ENCODE data around the gene ABCB4.

The ABCB4 gene

DNA sequence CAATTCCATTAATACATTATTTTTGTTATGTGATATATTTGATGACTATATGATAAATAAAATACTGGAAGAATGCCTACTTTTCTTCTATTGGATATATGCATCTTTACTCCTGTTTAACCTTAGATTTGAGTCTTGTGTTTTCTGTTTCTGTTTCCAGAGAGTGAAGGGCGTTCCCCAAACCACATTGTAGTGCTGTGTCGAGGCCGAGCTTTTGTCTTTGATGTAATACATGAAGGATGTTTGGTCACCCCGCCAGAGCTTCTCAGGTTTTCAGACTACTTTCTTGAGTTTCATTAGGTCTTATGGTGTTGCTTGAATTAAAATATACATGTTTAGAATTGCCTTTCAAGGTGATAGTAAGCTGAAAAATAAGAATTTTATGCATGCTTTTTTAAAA is 106.3 kb downstream of the ABCB4 start:
- Histone ChIP-seq H3K9me3 (ENCODE audit: insufficient read depth, low read length) (no peaks in the 10 kb centered on the region), H3K9ac (ENCODE audit: insufficient read length, low read depth) (no peak overlapping the region), H3K27me3 (ENCODE audit: insufficient read depth, insufficient read length) (no peaks in the 10 kb centered on the region), H3K36me3 (ENCODE audit: insufficient read depth, insufficient read length, low read length) (no peaks in the 10 kb centered on the region), H3K4me1 (ENCODE audit: insufficient read depth, insufficient read length) (no peaks in the 10 kb centered on the region), H3K4me3 (ENCODE audit: insufficient read length, low read depth) (no peak overlapping the region)
- no peak for DNase-seq (ENCODE audit: low read depth, low spot score)
- TF ChIP-seq ZNF274 (IDR thresholded peaks at IDR 0.05; ENCODE audit: low read depth, low read length) (no peak), SUZ12 (IDR thresholded peaks at IDR 0.05; ENCODE audit: extremely low read depth, insufficient read depth, insufficient read length) (no peak), YY1 (IDR thresholded peaks at IDR 0.05; ENCODE audit: insufficient read depth, insufficient read length) (no peak)

DNA sequence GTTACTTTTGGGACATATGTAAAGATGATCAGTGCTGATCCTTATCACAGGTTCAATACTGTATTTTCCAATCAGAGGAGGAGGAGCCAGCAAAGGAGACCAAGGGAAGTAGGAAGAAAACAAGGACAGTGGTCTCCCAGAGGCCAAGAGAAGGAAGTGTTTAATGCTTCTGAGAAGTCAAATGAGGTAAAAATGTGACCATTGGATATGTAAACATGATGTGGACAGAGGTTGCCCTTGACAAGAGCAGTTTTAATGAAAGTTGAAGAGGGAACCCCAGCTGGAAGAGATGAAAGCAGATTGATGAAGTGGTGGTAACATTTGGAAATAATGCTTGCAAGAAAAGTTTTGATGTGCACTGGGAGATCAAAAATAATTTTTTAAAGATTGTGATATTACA is 111.2 kb downstream of the ABCB4 start:
- H3K4me3 ChIP-seq (ENCODE audit: insufficient read length, low read depth), result no peak overlapping the region
- TF ChIP-seq SUZ12 (IDR thresholded peaks at IDR 0.05; ENCODE audit: extremely low read depth, insufficient read depth, insufficient read length) (no peak), ZNF274 (IDR thresholded peaks at IDR 0.05; ENCODE audit: low read depth, low read length) (no peak), YY1 (IDR thresholded peaks at IDR 0.05; ENCODE audit: insufficient read depth, insufficient read length) (no peak)
- H3K9ac ChIP-seq (ENCODE audit: insufficient read length, low read depth), result no peak overlapping the region
- no peaks in the 10 kb centered on the region for H3K4me1 ChIP-seq (ENCODE audit: insufficient read depth, insufficient read length)
- H3K9me3 ChIP-seq (ENCODE audit: insufficient read depth, low read length), result no peaks in the 10 kb centered on the region
- H3K36me3 ChIP-seq (ENCODE audit: insufficient read depth, insufficient read length, low read length), result no peaks in the 10 kb centered on the region
- no peak for DNase-seq (ENCODE audit: low read depth, low spot score)
- no peaks in the 10 kb centered on the region for H3K27me3 ChIP-seq (ENCODE audit: insufficient read depth, insufficient read length)

DNA sequence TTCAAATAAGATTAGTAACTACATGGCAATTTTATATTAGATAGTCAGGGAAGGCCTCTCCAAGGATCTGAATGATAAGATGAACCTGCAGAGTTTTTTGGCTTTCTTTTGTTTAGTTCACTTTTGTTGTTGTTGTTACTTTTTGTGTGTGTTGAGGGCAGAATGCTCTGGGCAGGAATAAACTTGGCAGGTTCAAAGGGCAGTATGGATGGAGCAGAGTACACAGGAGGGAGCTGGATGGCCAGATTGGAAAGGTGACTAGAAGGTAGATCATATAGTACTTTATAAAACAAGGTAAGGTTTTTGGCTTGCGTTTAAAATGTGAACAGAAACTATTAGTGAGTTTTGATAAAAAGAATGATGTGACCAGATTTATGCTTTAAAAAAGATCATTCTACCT is 112.1 kb downstream of the ABCB4 start:
- H3K4me1 ChIP-seq (ENCODE audit: insufficient read depth, insufficient read length), result no peaks in the 10 kb centered on the region

DNA sequence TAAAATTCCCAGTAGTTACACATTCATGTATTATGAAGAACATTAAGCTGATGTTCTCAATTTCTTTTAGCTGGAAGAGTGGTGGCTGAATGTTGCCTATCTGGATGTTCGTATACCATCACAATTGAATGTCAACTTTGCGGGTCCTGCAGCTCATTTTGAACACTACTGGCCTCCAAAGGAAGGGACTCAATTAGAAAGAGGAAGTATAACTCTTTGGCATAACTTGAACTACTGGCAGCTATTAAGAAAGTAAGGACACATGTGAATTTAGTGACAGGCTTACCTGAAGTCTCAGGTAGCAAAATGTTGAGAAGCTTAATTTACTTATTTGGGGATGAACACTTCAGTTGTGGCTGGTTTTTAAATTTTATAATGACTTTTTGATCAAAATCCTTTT is 114.2 kb downstream of the ABCB4 start:
- H3K9ac ChIP-seq (ENCODE audit: insufficient read length, low read depth), result no peak overlapping the region
- H3K36me3 ChIP-seq (ENCODE audit: insufficient read depth, insufficient read length, low read length), result no peaks in the 10 kb centered on the region
- H3K9me3 ChIP-seq (ENCODE audit: insufficient read depth, low read length), result peaks cover 8% of the 10 kb centered on the region; the same call in 1 of the 2 replicates
- no peak overlapping the region for H3K4me3 ChIP-seq (ENCODE audit: insufficient read length, low read depth)
- no peak for DNase-seq (ENCODE audit: low read depth, low spot score)
- TF ChIP-seq YY1 (IDR thresholded peaks at IDR 0.05; ENCODE audit: insufficient read depth, insufficient read length), result no peak
- no peaks in the 10 kb centered on the region for H3K4me1 ChIP-seq (ENCODE audit: insufficient read depth, insufficient read length)
- H3K27me3 ChIP-seq (ENCODE audit: insufficient read depth, insufficient read length), result no peaks in the 10 kb centered on the region

More for the DNA sequence above, 112.1 kb downstream of the ABCB4 start:
- Histone ChIP-seq H3K36me3 (ENCODE audit: insufficient read depth, insufficient read length, low read length) (no peaks in the 10 kb centered on the region), H3K27me3 (ENCODE audit: insufficient read depth, insufficient read length) (no peaks in the 10 kb centered on the region), H3K4me3 (ENCODE audit: insufficient read length, low read depth) (no peak overlapping the region), H3K9me3 (ENCODE audit: insufficient read depth, low read length) (no peaks in the 10 kb centered on the region), H3K9ac (ENCODE audit: insufficient read length, low read depth) (no peak overlapping the region)
- TF ChIP-seq SUZ12 (IDR thresholded peaks at IDR 0.05; ENCODE audit: extremely low read depth, insufficient read depth, insufficient read length) (no peak), YY1 (IDR thresholded peaks at IDR 0.05; ENCODE audit: insufficient read depth, insufficient read length) (no peak), ZNF274 (IDR thresholded peaks at IDR 0.05; ENCODE audit: low read depth, low read length) (no peak)
- no peak for DNase-seq (ENCODE audit: low read depth, low spot score)

DNA sequence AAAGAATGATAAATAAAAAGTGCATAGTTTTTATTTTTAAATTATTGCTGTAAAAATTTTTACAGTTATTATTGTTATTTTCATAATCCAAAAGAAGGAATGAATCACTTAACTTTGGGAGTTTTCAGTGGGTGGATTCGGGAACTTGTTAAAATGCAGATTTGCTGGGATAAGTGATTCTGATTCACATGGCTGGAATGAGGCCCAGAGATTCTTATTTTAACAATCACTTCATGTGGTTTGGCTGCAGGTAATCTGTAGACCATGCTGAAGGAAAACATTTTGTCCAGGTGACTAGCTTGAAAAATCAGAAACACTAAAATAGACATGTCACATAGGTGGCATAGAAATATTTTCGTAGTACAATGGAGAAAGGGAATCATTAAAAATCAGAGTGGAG is 116.1 kb downstream of the ABCB4 start:
- H3K9me3 ChIP-seq (ENCODE audit: insufficient read depth, low read length), result peaks cover 28% of the 10 kb centered on the region
- no peak overlapping the region for H3K9ac ChIP-seq (ENCODE audit: insufficient read length, low read depth)
- no peak for TF ChIP-seq YY1 (IDR thresholded peaks at IDR 0.05; ENCODE audit: insufficient read depth, insufficient read length)
- TF ChIP-seq SUZ12 (IDR thresholded peaks at IDR 0.05; ENCODE audit: extremely low read depth, insufficient read depth, insufficient read length), result no peak
- no peak for TF ChIP-seq ZNF274 (IDR thresholded peaks at IDR 0.05; ENCODE audit: low read depth, low read length)
- DNase-seq (ENCODE audit: low read depth, low spot score), result no peak
- H3K4me3 ChIP-seq (ENCODE audit: insufficient read length, low read depth), result no peak overlapping the region
- no peaks in the 10 kb centered on the region for H3K4me1 ChIP-seq (ENCODE audit: insufficient read depth, insufficient read length)
- no peaks in the 10 kb centered on the region for H3K27me3 ChIP-seq (ENCODE audit: insufficient read depth, insufficient read length)
- H3K36me3 ChIP-seq (ENCODE audit: insufficient read depth, insufficient read length, low read length), result no peaks in the 10 kb centered on the region

DNA sequence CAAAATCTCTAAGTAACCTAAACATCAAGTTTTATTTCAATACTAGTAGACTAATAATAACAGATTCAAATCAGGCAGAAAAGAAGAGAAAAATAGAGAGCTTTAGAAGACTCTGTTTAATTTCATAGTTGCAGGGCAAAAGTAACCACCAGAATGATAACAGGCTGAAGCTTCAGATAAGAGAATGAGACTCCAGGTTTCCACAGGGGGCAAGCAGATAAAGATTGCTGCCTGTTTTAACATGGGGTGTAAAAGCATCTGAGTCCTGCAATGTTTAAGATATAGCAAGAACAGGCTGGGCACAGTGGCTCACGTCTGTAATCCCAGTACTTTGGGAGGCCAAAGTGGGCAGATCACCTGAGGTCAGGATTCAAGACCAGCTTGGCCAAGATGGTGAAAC is 119.0 kb downstream of the ABCB4 start:
- TF ChIP-seq YY1 (IDR thresholded peaks at IDR 0.05; ENCODE audit: insufficient read depth, insufficient read length) (no peak), ZNF274 (IDR thresholded peaks at IDR 0.05; ENCODE audit: low read depth, low read length) (no peak), SUZ12 (IDR thresholded peaks at IDR 0.05; ENCODE audit: extremely low read depth, insufficient read depth, insufficient read length) (no peak)
- H3K36me3 ChIP-seq (ENCODE audit: insufficient read depth, insufficient read length, low read length), result no peaks in the 10 kb centered on the region

DNA sequence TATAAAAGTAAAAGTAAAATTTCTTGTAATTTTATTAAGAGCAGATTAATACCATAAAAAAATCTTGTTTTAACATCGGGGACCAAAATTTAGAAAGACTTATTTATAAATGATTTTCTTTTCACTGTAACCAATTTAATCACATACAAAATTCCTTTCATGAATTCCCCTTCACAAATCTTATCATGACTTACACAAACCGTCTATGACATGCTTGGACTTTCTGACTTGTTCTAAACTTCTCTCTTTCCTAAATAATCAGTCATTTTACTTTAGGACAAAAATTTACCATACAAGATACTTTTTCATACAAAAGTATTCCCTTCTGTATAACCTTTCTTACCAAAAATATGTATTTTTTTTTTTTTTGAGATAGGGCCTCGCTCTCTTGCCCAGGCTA is 120.7 kb downstream of the ABCB4 start:
- Histone ChIP-seq H3K4me3 (ENCODE audit: insufficient read length, low read depth) (no peak overlapping the region), H3K36me3 (ENCODE audit: insufficient read depth, insufficient read length, low read length) (peaks cover 2% of the 10 kb centered on the region), H3K9ac (ENCODE audit: insufficient read length, low read depth) (no peak overlapping the region), H3K9me3 (ENCODE audit: insufficient read depth, low read length) (peaks cover 51% of the 10 kb centered on the region), H3K27me3 (ENCODE audit: insufficient read depth, insufficient read length) (no peaks in the 10 kb centered on the region), H3K4me1 (ENCODE audit: insufficient read depth, insufficient read length) (no peaks in the 10 kb centered on the region)
- TF ChIP-seq ZNF274 (IDR thresholded peaks at IDR 0.05; ENCODE audit: low read depth, low read length), result no peak
- no peak for TF ChIP-seq SUZ12 (IDR thresholded peaks at IDR 0.05; ENCODE audit: extremely low read depth, insufficient read depth, insufficient read length)
- TF ChIP-seq YY1 (IDR thresholded peaks at IDR 0.05; ENCODE audit: insufficient read depth, insufficient read length), result no peak
- DNase-seq (ENCODE audit: low read depth, low spot score), result peak; percentile 9

More for the DNA sequence above, 119.0 kb downstream of the ABCB4 start:
- no peak for DNase-seq (ENCODE audit: low read depth, low spot score)
- Histone ChIP-seq H3K27me3 (ENCODE audit: insufficient read depth, insufficient read length) (no peaks in the 10 kb centered on the region), H3K4me3 (ENCODE audit: insufficient read length, low read depth) (no peak overlapping the region), H3K4me1 (ENCODE audit: insufficient read depth, insufficient read length) (no peaks in the 10 kb centered on the region), H3K9ac (ENCODE audit: insufficient read length, low read depth) (no peak overlapping the region), H3K9me3 (ENCODE audit: insufficient read depth, low read length) (peaks cover 51% of the 10 kb centered on the region)

All from NT2/D1 (cell line).